Prostate gland (tissue), 1 donor: Measurements from ENCODE around the gene ANLN.

Experiments used
- POLR2A ChIP-seq: fragments of 450-650 bp; IDR thresholded peaks from one replicate; pipeline ENCODE4 v1.6.1; 2016; ENCODE audit warnings: antibody characterized with exemption, mild to moderate bottlenecking
- POLR2AphosphoS5 ChIP-seq: sonication (generic); formaldehyde crosslinking; IDR thresholded peaks from one replicate; pipeline ENCODE4 v1.6.1; 2017; ENCODE audit warnings: antibody characterized with exemption

DNA sequence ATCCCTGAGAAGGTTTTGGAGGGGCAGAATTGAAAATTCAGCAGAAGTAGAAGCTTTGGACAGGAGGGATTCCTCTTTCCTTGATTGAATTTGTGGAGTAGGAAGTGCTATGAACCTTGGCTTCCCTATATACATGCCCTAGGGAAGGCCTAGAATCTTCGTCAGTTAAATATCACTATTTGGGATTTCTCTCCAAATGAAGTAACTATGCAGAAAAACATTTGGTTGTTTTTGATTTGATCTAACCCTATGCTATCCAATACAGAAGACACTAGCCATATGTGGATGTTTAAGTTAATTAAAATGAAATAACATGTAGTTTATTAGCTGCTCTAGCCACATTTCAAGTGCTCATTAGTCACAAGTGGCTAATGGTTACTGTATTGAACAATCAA lies 15.7 kb downstream of the ANLN start:
- TF ChIP-seq POLR2A: no peak
- TF ChIP-seq POLR2AphosphoS5: no peak
